H54 (cell line): ENCODE measurements around the gene DPP10.
"Not testable (repeated sequence)": the region's sequence is repeated elsewhere in the genome, so short reads cannot be mapped to it uniquely, and the experiment has no call there.

Experiments
- DNase-seq: peaks from one replicate; pipeline ENCODE4 v3.0.0; 2011; ENCODE audit warnings: low spot score, mixed read lengths; ENCODE audit not compliant: insufficient read length
- FAIRE-seq: peaks from 3 replicates; lab custom pipeline; 2011; peaks lifted over from hg19 to GRCh38; lab: Jason Lieb, UNC
- POLR2A ChIP-seq: IDR thresholded peaks from 2 replicates; pipeline ENCODE4 v1.6.1; 2011; ENCODE audit warnings: low read depth, mild to moderate bottlenecking, low read length

Gene DPP10

GRCh38 chr2:115389898-115390565 is 947.6 kb downstream of the DPP10 start:
- FAIRE-seq (no peak), DNase-seq (no peak)
- TF ChIP-seq POLR2A: no peak

- TF ChIP-seq POLR2A: no peak
- DNase-seq (no peak), FAIRE-seq (no peak)
Measured at GRCh38 chr2:115396579-115396978, 954.1 kb downstream of the DPP10 start.

- no peak for FAIRE-seq
- no peak for TF ChIP-seq POLR2A
- no peak for DNase-seq
Measured at GRCh38 chr2:115400940-115401339, 958.5 kb downstream of the DPP10 start.

GRCh38 chr2:115412501-115412900 is 970.1 kb downstream of the DPP10 start:
- no peak for FAIRE-seq
- DNase-seq: no peak
- TF ChIP-seq POLR2A: no peak

- no peak for FAIRE-seq
- DNase-seq: no peak
- TF ChIP-seq POLR2A: no peak
Measured at GRCh38 chr2:115413791-115414190, 971.4 kb downstream of the DPP10 start.

- no peak for FAIRE-seq
Measured at GRCh38 chr2:115414466-115414865, 972.0 kb downstream of the DPP10 start.

GRCh38 chr2:115422004-115422634 is 979.7 kb downstream of the DPP10 start:
- no peak for FAIRE-seq
- DNase-seq: no peak
- no peak for TF ChIP-seq POLR2A

More at GRCh38 chr2:115414466-115414865, 972.0 kb downstream of the DPP10 start:
- no peak for DNase-seq
- TF ChIP-seq POLR2A: no peak

GRCh38 chr2:115427436-115427835 is 985.0 kb downstream of the DPP10 start:
- FAIRE-seq: no peak

GRCh38 chr2:115440746-115441145 is 998.3 kb downstream of the DPP10 start:
- not testable (repeated sequence) for FAIRE-seq, DNase-seq

More at GRCh38 chr2:115427436-115427835, 985.0 kb downstream of the DPP10 start:
- no peak for DNase-seq
- no peak for TF ChIP-seq POLR2A

- no peak for FAIRE-seq
- no peak for TF ChIP-seq POLR2A
- no peak for DNase-seq
Measured at GRCh38 chr2:115443539-115444185, 1001.2 kb downstream of the DPP10 start.

- DNase-seq (no peak), FAIRE-seq (no peak)
- TF ChIP-seq POLR2A: no peak
Measured at GRCh38 chr2:115460008-115460407, 1017.6 kb downstream of the DPP10 start.

GRCh38 chr2:115480741-115481140 is 1038.3 kb downstream of the DPP10 start:
- no peak for TF ChIP-seq POLR2A

GRCh38 chr2:115481842-115482241 is 1039.4 kb downstream of the DPP10 start:
- no peak for FAIRE-seq

More at GRCh38 chr2:115480741-115481140, 1038.3 kb downstream of the DPP10 start:
- no peak for FAIRE-seq
- no peak for DNase-seq

GRCh38 chr2:115483666-115484065 is 1041.2 kb downstream of the DPP10 start:
- DNase-seq (no peak), FAIRE-seq (no peak)
- TF ChIP-seq POLR2A: no peak

More at GRCh38 chr2:115481842-115482241, 1039.4 kb downstream of the DPP10 start:
- no peak for DNase-seq
- no peak for TF ChIP-seq POLR2A
